MM.1S (cell line): ENCODE measurements around the gene MMP20.

ENCODE experiments used
- DNase-seq: peaks from one replicate; pipeline ENCODE4 v3.0.0-alpha.2; 2015
- H2AFZ ChIP-seq: fragments of 300-600 bp; sonication (generic); 2 replicates; pipeline ENCODE4 v1.6.0; 2016; ENCODE audit warnings: antibody characterized with exemption, low read length
- H3F3A ChIP-seq: fragments of 300-600 bp; sonication (generic); 2 replicates; pipeline ENCODE4 v1.6.1; 2016; ENCODE audit warnings: mild to moderate bottlenecking, antibody characterized with exemption, low read length, moderate library complexity, mixed read lengths; ENCODE audit not compliant: insufficient read depth
- H3K27ac ChIP-seq: fragments of 300-600 bp; sonication (generic); 2 replicates; pipeline ENCODE4 v1.5.1; 2016; ENCODE audit warnings: mild to moderate bottlenecking, low read length
- H3K27me3 ChIP-seq: fragments of 300-600 bp; sonication (generic); replicated peaks from 2 replicates; pipeline ENCODE4 v1.6.0; 2016; ENCODE audit warnings: low read length; ENCODE audit not compliant: insufficient read depth
- H3K36me3 ChIP-seq: fragments of 300-600 bp; sonication (generic); replicated peaks from 2 replicates; pipeline ENCODE4 v1.6.1; 2016; ENCODE audit warnings: mild to moderate bottlenecking, low read length, mixed read lengths; ENCODE audit not compliant: insufficient read depth
- H3K4me1 ChIP-seq: fragments of 300-600 bp; sonication (generic); 2 replicates; pipeline ENCODE4 v1.6.1; 2016; ENCODE audit warnings: low read length, mixed read lengths
- H3K4me2 ChIP-seq: fragments of 300-600 bp; sonication (generic); 2 replicates; pipeline ENCODE4 v1.6.0; 2016; ENCODE audit warnings: low read depth, low read length
- H3K4me3 ChIP-seq: fragments of 300-600 bp; sonication (generic); 2 replicates; pipeline ENCODE4 v1.5.1; 2016; ENCODE audit warnings: low read length, mixed read lengths
- H3K79me2 ChIP-seq: fragments of 300-600 bp; sonication (generic); 2 replicates; pipeline ENCODE4 v1.6.1; 2016; ENCODE audit warnings: mixed run types, low read length, mixed read lengths
- H3K9ac ChIP-seq: fragments of 300-600 bp; sonication (generic); 2 replicates; pipeline ENCODE4 v1.6.1; 2016; ENCODE audit warnings: low read length, mixed read lengths
- H3K9me2 ChIP-seq: fragments of 300-600 bp; sonication (generic); replicated peaks from 2 replicates; pipeline ENCODE4 v1.6.1; 2016; ENCODE audit warnings: mild to moderate bottlenecking, low read length, mixed read lengths; ENCODE audit not compliant: insufficient read depth
- H3K9me3 ChIP-seq: fragments of 300-600 bp; sonication (generic); replicated peaks from 2 replicates; pipeline ENCODE4 v1.6.1; 2016; ENCODE audit warnings: mild to moderate bottlenecking, low read length, mixed read lengths; ENCODE audit not compliant: insufficient read depth
- H4K20me1 ChIP-seq: fragments of 300-600 bp; sonication (generic); 2 replicates; pipeline ENCODE4 v1.6.1; 2016; ENCODE audit warnings: mild to moderate bottlenecking, low read length, moderate library complexity, mixed read lengths; ENCODE audit not compliant: insufficient read depth
- EZH2 ChIP-seq: fragments of 300-600 bp; sonication (generic); optimal IDR thresholded peaks from 2 replicates; pipeline ENCODE3; 2017; ENCODE audit warnings: low read depth, mild to moderate bottlenecking, antibody characterized with exemption, low read length, mixed read lengths
- EZH2phosphoT487 ChIP-seq: fragments of 300-600 bp; sonication (generic); IDR thresholded peaks from 2 replicates; pipeline ENCODE4 v1.6.1; 2018; ENCODE audit warnings: antibody characterized with exemption, low read length
- TF ChIP-seq, protein P1 (sequence below): fragments of 300-600 bp; sonication (generic); IDR thresholded peaks from 2 replicates; pipeline ENCODE4 v1.5.1; 2016; ENCODE audit warnings: antibody characterized with exemption, low read length, mixed read lengths

MMP20 gene

DNA sequence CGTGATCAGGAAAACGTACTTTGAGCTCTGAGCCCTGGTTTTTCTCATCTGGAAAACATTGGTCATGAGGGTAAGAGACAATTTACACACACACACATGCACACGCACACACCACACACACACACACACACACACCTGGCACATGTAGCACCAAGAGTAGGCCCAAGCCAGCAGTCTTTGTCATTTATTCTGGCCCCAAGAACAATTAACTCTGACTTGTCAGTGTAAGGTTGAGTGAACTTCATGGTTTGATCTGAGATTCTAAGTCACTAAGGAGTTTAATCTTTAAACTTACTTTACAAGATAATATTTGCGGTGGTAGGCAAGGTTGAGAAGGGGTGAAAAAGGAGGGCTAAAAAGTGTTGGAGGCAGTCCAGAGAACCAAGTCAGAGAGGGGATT lies 44.1 kb downstream of the MMP20 start:
- TF ChIP-seq EZH2 (no peak), EZH2phosphoT487 (no peak)
- TF ChIP-seq, protein P1, sequence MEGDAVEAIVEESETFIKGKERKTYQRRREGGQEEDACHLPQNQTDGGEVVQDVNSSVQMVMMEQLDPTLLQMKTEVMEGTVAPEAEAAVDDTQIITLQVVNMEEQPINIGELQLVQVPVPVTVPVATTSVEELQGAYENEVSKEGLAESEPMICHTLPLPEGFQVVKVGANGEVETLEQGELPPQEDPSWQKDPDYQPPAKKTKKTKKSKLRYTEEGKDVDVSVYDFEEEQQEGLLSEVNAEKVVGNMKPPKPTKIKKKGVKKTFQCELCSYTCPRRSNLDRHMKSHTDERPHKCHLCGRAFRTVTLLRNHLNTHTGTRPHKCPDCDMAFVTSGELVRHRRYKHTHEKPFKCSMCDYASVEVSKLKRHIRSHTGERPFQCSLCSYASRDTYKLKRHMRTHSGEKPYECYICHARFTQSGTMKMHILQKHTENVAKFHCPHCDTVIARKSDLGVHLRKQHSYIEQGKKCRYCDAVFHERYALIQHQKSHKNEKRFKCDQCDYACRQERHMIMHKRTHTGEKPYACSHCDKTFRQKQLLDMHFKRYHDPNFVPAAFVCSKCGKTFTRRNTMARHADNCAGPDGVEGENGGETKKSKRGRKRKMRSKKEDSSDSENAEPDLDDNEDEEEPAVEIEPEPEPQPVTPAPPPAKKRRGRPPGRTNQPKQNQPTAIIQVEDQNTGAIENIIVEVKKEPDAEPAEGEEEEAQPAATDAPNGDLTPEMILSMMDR = no peak
- no peak overlapping the region for H3K27ac ChIP-seq
- no peak overlapping the region for H2AFZ ChIP-seq
- H3K4me1 ChIP-seq = no peaks in the 10 kb centered on the region
- no peak overlapping the region for H3K4me3 ChIP-seq
- H3F3A ChIP-seq = no peaks in the 10 kb centered on the region
- H3K79me2 ChIP-seq = no peaks in the 10 kb centered on the region
- no peaks in the 10 kb centered on the region for H3K9me3 ChIP-seq
- no peaks in the 10 kb centered on the region for H4K20me1 ChIP-seq
- no peak for DNase-seq
- no peaks in the 10 kb centered on the region for H3K36me3 ChIP-seq
- H3K27me3 ChIP-seq = no peaks in the 10 kb centered on the region
- no peak overlapping the region for H3K9ac ChIP-seq
- no peaks in the 10 kb centered on the region for H3K9me2 ChIP-seq
- H3K4me2 ChIP-seq = no peak overlapping the region

DNA sequence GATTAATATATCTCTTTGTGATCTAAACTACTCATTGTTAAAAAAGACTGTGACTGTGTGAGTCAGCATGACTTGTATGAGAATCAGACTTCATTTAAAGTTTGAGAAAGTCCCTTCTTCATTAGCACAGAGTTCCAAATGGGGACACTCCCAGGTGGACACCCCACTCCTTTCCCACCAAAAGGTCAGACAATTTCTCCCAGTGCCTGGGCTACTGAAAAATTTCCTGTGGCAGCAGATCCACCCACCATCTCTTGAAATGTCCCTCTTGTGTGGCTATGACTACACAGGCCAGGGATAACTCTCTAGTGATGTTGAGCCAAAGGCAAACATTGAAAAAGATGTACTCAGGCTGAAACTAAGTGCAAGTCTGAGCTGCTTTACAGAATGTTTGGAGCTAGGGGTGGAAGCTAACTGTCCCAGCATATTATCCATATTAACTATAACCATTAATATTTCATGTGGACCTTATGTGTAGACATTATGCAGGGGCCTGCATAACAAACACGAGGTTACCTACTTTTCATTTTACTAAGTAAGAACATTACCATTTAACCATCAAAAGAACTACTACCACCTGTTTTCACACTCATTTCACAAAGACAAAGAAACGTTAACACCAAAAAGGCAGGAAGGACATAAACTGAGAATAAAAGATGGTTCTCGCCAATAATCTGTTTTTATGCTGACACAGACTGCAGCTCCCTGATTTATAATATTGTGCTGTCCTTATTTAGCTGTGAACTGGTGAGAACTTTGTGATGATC lies 44.8 kb downstream of the MMP20 start:
- Histone ChIP-seq H3K9ac (no peak overlapping the region), H3K27ac (no peak overlapping the region), H3K9me2 (no peaks in the 10 kb centered on the region), H3F3A (no peaks in the 10 kb centered on the region), H4K20me1 (no peaks in the 10 kb centered on the region), H2AFZ (no peak overlapping the region), H3K27me3 (no peaks in the 10 kb centered on the region), H3K9me3 (no peaks in the 10 kb centered on the region), H3K79me2 (no peaks in the 10 kb centered on the region), H3K4me1 (no peaks in the 10 kb centered on the region), H3K4me2 (no peak overlapping the region), H3K4me3 (no peak overlapping the region), H3K36me3 (no peaks in the 10 kb centered on the region)
- DNase-seq = no peak
- TF ChIP-seq EZH2 = no peak

DNA sequence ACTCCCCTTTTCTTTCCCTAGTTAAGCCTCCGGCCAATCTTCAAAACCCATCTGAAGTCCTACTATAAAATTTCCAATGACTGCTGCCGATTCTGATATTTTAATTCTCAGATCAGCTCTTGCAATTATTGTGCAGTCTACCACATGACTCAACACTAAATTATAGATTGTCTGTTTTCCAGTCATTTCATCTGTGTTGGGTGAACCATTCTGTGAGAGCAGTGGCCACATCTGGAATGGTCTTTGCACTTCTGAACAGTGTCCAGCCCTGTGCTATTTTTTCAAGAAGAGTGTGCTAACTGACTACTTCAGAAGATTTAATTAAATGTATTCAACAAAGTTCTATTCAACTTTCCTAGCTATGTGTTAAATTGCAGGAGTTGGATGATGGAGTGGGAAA lies 47.4 kb downstream of the MMP20 start:
- no peak for DNase-seq
- Histone ChIP-seq H3K4me1 (no peaks in the 10 kb centered on the region), H3K79me2 (no peaks in the 10 kb centered on the region), H3K27ac (no peak overlapping the region), H3K9me2 (no peaks in the 10 kb centered on the region), H4K20me1 (no peaks in the 10 kb centered on the region), H3K4me2 (no peak overlapping the region), H3F3A (no peaks in the 10 kb centered on the region), H3K36me3 (no peaks in the 10 kb centered on the region), H3K9me3 (no peaks in the 10 kb centered on the region), H3K9ac (no peak overlapping the region), H2AFZ (no peak overlapping the region), H3K4me3 (no peak overlapping the region), H3K27me3 (no peaks in the 10 kb centered on the region)
- TF ChIP-seq, protein P1 = no peak
- TF ChIP-seq EZH2 = no peak

DNA sequence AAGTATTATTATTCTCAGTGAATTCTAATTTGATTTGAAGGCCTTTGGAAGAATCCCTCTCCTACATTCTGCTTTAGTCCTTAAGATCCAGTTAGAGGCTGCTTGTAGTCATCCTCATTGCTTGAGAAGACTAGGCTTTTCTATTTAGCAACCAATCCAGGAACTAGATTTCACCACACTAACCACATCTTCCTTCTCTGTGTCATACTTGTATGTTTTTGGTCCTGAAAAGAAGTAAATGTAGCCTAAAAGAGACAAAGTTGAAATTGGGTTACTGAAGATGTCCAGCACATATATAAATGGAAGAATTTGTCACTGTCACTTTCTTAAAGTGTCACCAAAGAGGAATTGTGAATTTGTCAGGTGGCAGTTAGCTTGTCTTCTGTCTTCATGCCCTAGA lies 48.0 kb downstream of the MMP20 start:
- no peak overlapping the region for H2AFZ ChIP-seq
- H3K27me3 ChIP-seq = no peaks in the 10 kb centered on the region
- no peaks in the 10 kb centered on the region for H3K79me2 ChIP-seq
- no peak for TF ChIP-seq EZH2
- TF ChIP-seq, protein P1 = no peak
- TF ChIP-seq EZH2phosphoT487 = no peak
- H3K4me2 ChIP-seq = no peak overlapping the region
- H3K9me3 ChIP-seq = no peaks in the 10 kb centered on the region
- DNase-seq = no peak
- no peaks in the 10 kb centered on the region for H4K20me1 ChIP-seq
- H3K9ac ChIP-seq = no peak overlapping the region
- no peaks in the 10 kb centered on the region for H3K4me1 ChIP-seq
- no peak overlapping the region for H3K4me3 ChIP-seq
- no peak overlapping the region for H3K27ac ChIP-seq
- H3F3A ChIP-seq = no peaks in the 10 kb centered on the region
- H3K36me3 ChIP-seq = no peaks in the 10 kb centered on the region
- no peaks in the 10 kb centered on the region for H3K9me2 ChIP-seq
